ENCODE results near the gene ZNF467. TPM values are rescaled to one million over a fixed set of nuclear protein-coding genes. Genes with fewer than 3 reads are reported as not detected.

The ZNF467 gene
- total and polyA plus RNA-seq, 8 donors = 6.3 to 18.6 (median 8.8) TPM

DNA sequence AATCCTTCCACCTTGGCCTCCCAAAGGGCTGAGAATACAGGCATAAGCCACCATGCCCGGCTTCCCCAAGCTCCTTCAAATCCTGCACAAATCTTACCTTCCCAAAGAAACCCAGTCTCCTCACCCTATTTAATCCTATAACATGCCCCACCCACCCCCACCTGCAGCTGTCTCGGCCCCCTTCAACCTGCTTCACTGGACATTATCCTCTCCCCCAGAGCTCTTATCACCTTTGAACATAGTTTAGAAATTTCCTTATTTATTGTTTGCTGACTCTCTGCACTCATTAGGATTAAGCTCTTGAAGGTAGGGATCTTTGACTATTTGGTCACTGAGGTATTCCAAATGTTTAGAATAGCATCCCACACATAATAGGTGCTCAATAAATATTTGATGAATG is 3.5 kb downstream of the ZNF467 start:
- FAIRE-seq (no peak), ATAC-seq (no peak), DNase-seq (no peak)
- H3K36me3 ChIP-seq = peaks cover 0 to 6% (median 4%) of the 10 kb centered on the region in 3 donors
- 89 to 95% methylated on average over 2 of the region's 2 CpGs for WGBS, 2 donors
- TF ChIP-seq, protein P1, sequence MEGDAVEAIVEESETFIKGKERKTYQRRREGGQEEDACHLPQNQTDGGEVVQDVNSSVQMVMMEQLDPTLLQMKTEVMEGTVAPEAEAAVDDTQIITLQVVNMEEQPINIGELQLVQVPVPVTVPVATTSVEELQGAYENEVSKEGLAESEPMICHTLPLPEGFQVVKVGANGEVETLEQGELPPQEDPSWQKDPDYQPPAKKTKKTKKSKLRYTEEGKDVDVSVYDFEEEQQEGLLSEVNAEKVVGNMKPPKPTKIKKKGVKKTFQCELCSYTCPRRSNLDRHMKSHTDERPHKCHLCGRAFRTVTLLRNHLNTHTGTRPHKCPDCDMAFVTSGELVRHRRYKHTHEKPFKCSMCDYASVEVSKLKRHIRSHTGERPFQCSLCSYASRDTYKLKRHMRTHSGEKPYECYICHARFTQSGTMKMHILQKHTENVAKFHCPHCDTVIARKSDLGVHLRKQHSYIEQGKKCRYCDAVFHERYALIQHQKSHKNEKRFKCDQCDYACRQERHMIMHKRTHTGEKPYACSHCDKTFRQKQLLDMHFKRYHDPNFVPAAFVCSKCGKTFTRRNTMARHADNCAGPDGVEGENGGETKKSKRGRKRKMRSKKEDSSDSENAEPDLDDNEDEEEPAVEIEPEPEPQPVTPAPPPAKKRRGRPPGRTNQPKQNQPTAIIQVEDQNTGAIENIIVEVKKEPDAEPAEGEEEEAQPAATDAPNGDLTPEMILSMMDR (IDR thresholded peaks at IDR 0.05) = no peak
- no peaks in the 10 kb centered on the region for H3K27me3 ChIP-seq
- intact Hi-C loops (cut with DNase I) = no loop called here
- H3K27ac ChIP-seq = no peak overlapping the region
- no peaks in the 10 kb centered on the region for H3K9me3 ChIP-seq
- H3K4me3 ChIP-seq = no peak overlapping the region
- H3K4me1 ChIP-seq = peaks cover 0 to 4% (median 0%) of the 10 kb centered on the region in 3 donors

DNA sequence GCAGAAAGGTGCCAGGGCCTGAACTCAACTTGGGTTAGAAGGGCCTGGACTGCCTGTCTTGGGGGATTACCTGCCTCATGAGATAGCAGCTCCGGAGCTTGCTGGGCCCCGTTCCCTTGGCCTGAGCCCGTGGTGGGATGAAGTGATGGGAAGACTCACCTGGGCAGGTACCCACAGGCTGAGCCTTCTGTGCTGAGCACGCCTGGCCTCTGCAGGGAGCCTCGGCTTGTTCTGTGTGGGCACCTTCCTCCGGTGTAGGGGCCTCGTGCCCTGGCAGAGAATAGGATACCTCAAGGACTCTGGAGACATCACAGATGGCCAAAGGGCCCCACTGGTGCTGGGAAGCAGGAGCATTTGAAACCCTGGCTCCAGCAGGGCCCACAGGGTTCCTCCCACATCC is 4.5 kb downstream of the ZNF467 start:
- 87 to 95% methylated on average over 7 of the region's 7 CpGs for WGBS, 2 donors
- ATAC-seq (no peak), FAIRE-seq (no peak), DNase-seq (peak in 1 of 6 donors; percentile 56)
- Histone ChIP-seq H3K27me3 (no peaks in the 10 kb centered on the region), H3K9me3 (no peaks in the 10 kb centered on the region), H3K36me3 (peaks cover 0 to 6% (median 4%) of the 10 kb centered on the region in 3 donors), H3K4me1 (peaks cover 0 to 4% (median 0%) of the 10 kb centered on the region in 3 donors), H3K27ac (no peak overlapping the region), H3K4me3 (no peak overlapping the region)
- TF ChIP-seq, protein P1 (IDR thresholded peaks at IDR 0.05) = no peak
- intact Hi-C loops (cut with DNase I) = no loop called here

DNA sequence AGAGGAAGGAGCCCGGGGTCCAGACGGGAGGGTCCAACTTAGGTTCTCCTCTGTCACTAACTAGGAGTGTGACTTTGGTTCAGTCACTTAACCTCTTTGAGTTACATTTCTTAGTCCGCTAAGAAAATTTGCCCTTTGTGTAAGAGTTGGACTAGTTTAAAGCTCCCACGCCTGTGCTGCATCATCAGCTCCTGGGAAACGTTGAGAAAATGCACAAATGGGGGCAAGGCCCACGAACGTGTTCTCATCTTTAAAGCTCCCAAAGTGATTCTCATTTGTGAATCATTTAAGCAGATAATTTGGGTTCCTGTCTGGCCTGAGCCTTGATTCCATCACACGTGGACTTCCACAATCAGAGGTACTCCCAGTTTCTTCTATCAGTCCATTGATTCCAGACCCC is 6.3 kb downstream of the ZNF467 start:
- FAIRE-seq (no peak), DNase-seq (no peak), ATAC-seq (no peak)
- H3K9me3 ChIP-seq = no peaks in the 10 kb centered on the region
- peaks cover 0 to 6% (median 4%) of the 10 kb centered on the region in 3 donors for H3K36me3 ChIP-seq
- peaks cover 0 to 4% (median 0%) of the 10 kb centered on the region in 3 donors for H3K4me1 ChIP-seq
- H3K27me3 ChIP-seq = no peaks in the 10 kb centered on the region
- no peak overlapping the region for H3K27ac ChIP-seq
- 85 to 91% methylated on average over 8 of the region's 8 CpGs for WGBS, 2 donors
- TF ChIP-seq, protein P1 (IDR thresholded peaks at IDR 0.05) = no peak
- intact Hi-C loops (cut with DNase I) = no loop called here
- no peak overlapping the region for H3K4me3 ChIP-seq

DNA sequence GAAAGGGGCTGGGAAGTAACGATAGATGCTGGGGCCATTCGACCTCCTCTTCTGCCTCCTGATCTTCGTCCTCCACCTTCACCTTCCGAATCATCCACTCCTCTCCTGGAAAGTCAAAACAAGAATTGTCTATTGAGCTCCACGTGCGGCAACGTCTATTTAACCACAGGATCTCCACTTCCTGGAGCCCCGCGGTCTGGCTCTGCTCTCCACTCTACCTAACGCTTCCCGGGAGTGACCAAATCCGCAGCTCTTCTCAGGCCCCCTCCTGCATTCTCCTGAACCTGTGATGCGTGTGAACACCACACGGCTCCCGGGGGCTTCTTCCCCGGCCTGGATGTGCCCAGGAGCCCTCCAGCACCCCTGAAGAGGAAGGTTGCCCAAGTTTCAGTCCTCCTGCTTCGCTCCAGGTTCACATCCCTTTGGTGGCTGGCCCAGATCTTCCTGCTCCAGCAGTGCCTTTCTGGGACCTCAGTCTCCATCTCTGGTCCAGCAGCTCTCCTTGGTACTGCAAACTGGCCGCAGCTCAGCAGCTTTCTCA is 7.2 kb downstream of the ZNF467 start:
- Histone ChIP-seq H3K4me1 (peaks cover 0 to 4% (median 0%) of the 10 kb centered on the region in 3 donors), H3K36me3 (peaks cover 0 to 6% (median 4%) of the 10 kb centered on the region in 3 donors), H3K27ac (no peak overlapping the region), H3K4me3 (no peak overlapping the region), H3K9me3 (no peaks in the 10 kb centered on the region), H3K27me3 (no peaks in the 10 kb centered on the region)
- DNase-seq (no peak), FAIRE-seq (no peak), ATAC-seq (no peak)
- 94% methylated on average over 18 of the region's 18 CpGs for WGBS, 2 donors
- TF ChIP-seq, protein P1 (IDR thresholded peaks at IDR 0.05) = no peak
- intact Hi-C loops (cut with DNase I) = no loop called here

DNA sequence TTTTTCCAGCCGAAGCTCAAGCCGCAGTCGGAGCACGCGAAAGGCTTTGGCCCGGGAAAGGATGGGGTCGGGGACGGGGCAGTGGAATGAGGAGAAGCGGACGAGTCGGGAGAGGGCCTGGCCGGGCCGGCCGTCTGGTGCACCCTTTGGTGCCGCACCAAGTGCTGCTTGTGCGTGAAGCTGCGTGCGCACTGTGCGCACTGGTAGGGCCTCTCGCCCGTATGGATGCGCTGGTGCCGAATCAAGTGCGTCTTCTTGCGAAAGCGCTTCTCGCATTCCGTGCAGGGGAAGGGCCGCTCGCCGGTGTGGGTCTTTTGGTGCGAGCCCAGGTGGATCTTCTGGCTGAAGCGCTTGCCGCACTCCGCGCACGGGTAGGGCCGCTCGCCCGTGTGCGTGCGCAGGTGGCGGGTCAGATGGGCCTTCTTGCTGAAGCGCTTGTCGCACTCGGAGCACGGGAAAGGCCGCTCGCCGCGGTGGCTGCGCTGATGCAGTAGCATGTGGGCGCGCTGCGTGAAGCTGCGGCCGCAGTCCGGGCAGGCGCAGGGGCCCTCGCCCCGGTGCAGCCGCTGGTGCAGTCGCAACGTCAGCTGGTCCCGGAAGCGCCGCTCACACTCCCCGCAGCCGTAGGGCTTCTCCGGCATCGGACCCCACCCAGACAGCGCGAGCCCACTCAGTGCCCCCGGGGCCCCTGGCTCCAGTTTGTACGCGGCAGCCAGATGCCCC is 7.8 kb downstream of the ZNF467 start:
- Histone ChIP-seq H3K36me3 (peaks cover 0 to 6% (median 4%) of the 10 kb centered on the region in 3 donors), H3K9me3 (no peaks in the 10 kb centered on the region), H3K27me3 (no peaks in the 10 kb centered on the region), H3K27ac (no peak overlapping the region), H3K4me3 (no peak overlapping the region), H3K4me1 (no peaks in the 10 kb centered on the region)
- no peak for ATAC-seq
- intact Hi-C loops (cut with DNase I) = no loop called here
- 92 to 93% methylated on average over 76 of the region's 76 CpGs for WGBS, 2 donors
- no peak for FAIRE-seq
- TF ChIP-seq, protein P1 (IDR thresholded peaks at IDR 0.05) = no peak
- DNase-seq = no peak

Measured in pancreas (tissue), 10 donors.